HEK293T (cell line): ENCODE results near the gene MRPL39.

ENCODE experiments used
- CTCF ChIA-PET: fragments of 350-600 bp; formaldehyde crosslinking; extraction: SDS; loops from one replicate; lab custom pipeline; 2021; ENCODE audit warnings: antibody characterized with exemption, inconsistent platforms; lab: Yijun Ruan, JAX
- POLR2A ChIA-PET: fragments of 350-600 bp; formaldehyde crosslinking; extraction: SDS; loops from one replicate; lab custom pipeline; 2020; ENCODE audit warnings: antibody characterized with exemption, inconsistent platforms; lab: Yijun Ruan, JAX
- DNase-seq: peaks from one replicate; pipeline ENCODE4 v3.0.0; 2012; ENCODE audit warnings: mixed read lengths; ENCODE audit errors: extremely low spot score
- ARNT ChIP-seq: fragments of 450-650 bp; IDR thresholded peaks from 2 replicates; pipeline ENCODE4 v1.6.1; 2017; ENCODE audit warnings: mild to moderate bottlenecking
- BHLHE40 ChIP-seq: fragments of 450-650 bp; IDR thresholded peaks from 2 replicates; pipeline ENCODE4 v1.6.1; 2016; ENCODE audit warnings: mild to moderate bottlenecking, moderate library complexity, borderline replicate concordance
- CTBP1 ChIP-seq: fragments of 450-650 bp; IDR thresholded peaks from 2 replicates; pipeline ENCODE4 v1.6.1; 2016; ENCODE audit warnings: borderline replicate concordance
- ELF4 ChIP-seq: fragments of 450-650 bp; IDR thresholded peaks from 2 replicates; pipeline ENCODE4 v1.6.1; 2017; ENCODE audit warnings: antibody characterized with exemption
- FOXA1 ChIP-seq: fragments of 450-650 bp; IDR thresholded peaks from 2 replicates; pipeline ENCODE4 v1.6.1; 2016; ENCODE audit warnings: mild to moderate bottlenecking
- FOXK2 ChIP-seq: fragments of 450-650 bp; IDR thresholded peaks from 2 replicates; pipeline ENCODE4 v1.6.1; 2016; ENCODE audit warnings: mild to moderate bottlenecking
- FOXM1 ChIP-seq: fragments of 450-650 bp; IDR thresholded peaks from 2 replicates; pipeline ENCODE4 v1.6.1; 2017; ENCODE audit warnings: mild to moderate bottlenecking, borderline replicate concordance
- HDGF ChIP-seq: fragments of 450-650 bp; IDR thresholded peaks from 2 replicates; pipeline ENCODE4 v1.6.1; 2017; ENCODE audit warnings: antibody characterized with exemption, borderline replicate concordance
- L3MBTL2 ChIP-seq: fragments of 450-650 bp; conservative IDR thresholded peaks from 2 replicates; pipeline ENCODE4 v1.6.1; 2016; ENCODE audit warnings: mild to moderate bottlenecking
- LEF1 ChIP-seq: fragments of 450-650 bp; IDR thresholded peaks from 2 replicates; pipeline ENCODE4 v1.6.1; 2017; ENCODE audit warnings: mild to moderate bottlenecking, borderline replicate concordance
- NFRKB ChIP-seq: fragments of 450-650 bp; IDR thresholded peaks from 2 replicates; pipeline ENCODE4 v1.6.1; 2016; ENCODE audit warnings: mild to moderate bottlenecking, moderate library complexity
- PKNOX1 ChIP-seq: fragments of 450-650 bp; IDR thresholded peaks from 2 replicates; pipeline ENCODE4 v1.6.1; 2016
- SP1 ChIP-seq: fragments of 450-650 bp; IDR thresholded peaks from 2 replicates; pipeline ENCODE4 v1.6.1; 2017
- SUZ12 ChIP-seq: fragments of 450-650 bp; IDR thresholded peaks from 2 replicates; pipeline ENCODE4 v1.6.1; 2016; ENCODE audit warnings: mild to moderate bottlenecking
- TARDBP ChIP-seq: fragments of 450-650 bp; IDR thresholded peaks from 2 replicates; pipeline ENCODE4 v1.6.1; 2016
- ZNF384 ChIP-seq: fragments of 450-650 bp; IDR thresholded peaks from 2 replicates; pipeline ENCODE4 v1.6.1; 2016

The MRPL39 gene

GRCh38 chr21:25586791-25587190, 20.5 kb downstream of the MRPL39 start:
- CTCF ChIA-PET, result no interaction called here
- POLR2A ChIA-PET, result interaction anchor here (0.7 kb wide), 1 partner anchor 12 kb away, joined by 3 read pairs; no protein-coding TSS in a partner anchor
- TF ChIP-seq SUZ12, result no peak
- no peak for TF ChIP-seq ZNF384
- TF ChIP-seq PKNOX1, result no peak
- no peak for TF ChIP-seq L3MBTL2
- TF ChIP-seq HDGF, result no peak
- no peak for TF ChIP-seq FOXM1
- TF ChIP-seq BHLHE40, result no peak
- no peak for TF ChIP-seq FOXK2
- TF ChIP-seq FOXA1, result no peak
- DNase-seq, result no peak

GRCh38 chr21:25586326-25586725, 21.0 kb downstream of the MRPL39 start:
- CTCF ChIA-PET, result no interaction called here
- POLR2A ChIA-PET, result no interaction called here
- TF ChIP-seq CTBP1 (no peak), SUZ12 (no peak), BHLHE40 (no peak), NFRKB (no peak), LEF1 (no peak), ARNT (no peak), PKNOX1 (no peak), HDGF (no peak), ZNF384 (no peak), FOXM1 (no peak)
- no peak for DNase-seq

- POLR2A ChIA-PET, result no interaction called here
- no peak for DNase-seq
- TF ChIP-seq PKNOX1, result no peak
- no peak for TF ChIP-seq FOXK2
- no peak for TF ChIP-seq SUZ12
- TF ChIP-seq FOXA1, result no peak
- TF ChIP-seq TARDBP, result no peak
- no peak for TF ChIP-seq FOXM1
- CTCF ChIA-PET, result interaction anchor here (0.7 kb wide), 1 partner anchor 626 kb away, joined by 6 read pairs; no protein-coding TSS in a partner anchor
Observed at GRCh38 chr21:25584833-25585676, 22.2 kb downstream of the MRPL39 start.

- DNase-seq, result no peak
- ChIA-PET POLR2A (no interaction called here), CTCF (no interaction called here)
- TF ChIP-seq TARDBP, result no peak
- no peak for TF ChIP-seq ZNF384
- TF ChIP-seq L3MBTL2, result no peak
- TF ChIP-seq FOXK2, result no peak
- no peak for TF ChIP-seq PKNOX1
- no peak for TF ChIP-seq NFRKB
- no peak for TF ChIP-seq SP1
- no peak for TF ChIP-seq FOXA1
- no peak for TF ChIP-seq CTBP1
- no peak for TF ChIP-seq ARNT
- TF ChIP-seq BHLHE40, result no peak
- TF ChIP-seq ELF4, result no peak
- no peak for TF ChIP-seq SUZ12
- no peak for TF ChIP-seq FOXM1
- no peak for TF ChIP-seq HDGF
- no peak for TF ChIP-seq LEF1
Observed at GRCh38 chr21:25583370-25584130, 23.7 kb downstream of the MRPL39 start.

GRCh38 chr21:25582888-25583287, 24.4 kb downstream of the MRPL39 start:
- CTCF ChIA-PET, result no interaction called here

More at GRCh38 chr21:25582888-25583287, 24.4 kb downstream of the MRPL39 start:
- POLR2A ChIA-PET, result no interaction called here
- TF ChIP-seq HDGF (no peak), NFRKB (no peak), SUZ12 (no peak), ARNT (no peak), ELF4 (no peak), FOXK2 (no peak), FOXM1 (no peak), L3MBTL2 (no peak), CTBP1 (no peak), BHLHE40 (no peak), FOXA1 (no peak), ZNF384 (no peak), SP1 (no peak), PKNOX1 (no peak), LEF1 (no peak), TARDBP (no peak)
- DNase-seq, result no peak
